GM21447 (cell line): ENCODE data around the gene CHST11.

ENCODE experiments used
- ATAC-seq: cut with Tn5 transposase; IDR thresholded peaks from one replicate; pipeline ENCODE4 v1.9.1; 2021; ENCODE audit not compliant: unreplicated experiment

Gene CHST11

GRCh38 chr12:104577581-104577981 is 120.8 kb downstream of the CHST11 start:
- no peak for ATAC-seq

- no peak for ATAC-seq
Observed at GRCh38 chr12:104578453-104578852, 121.7 kb downstream of the CHST11 start.

GRCh38 chr12:104579718-104580495 is 123.2 kb downstream of the CHST11 start:
- peak; percentile 28 for ATAC-seq

- ATAC-seq, result no peak
Observed at GRCh38 chr12:104581005-104581570, 124.3 kb downstream of the CHST11 start.

- peak; percentile 78 for ATAC-seq
Observed at GRCh38 chr12:104582739-104583138, 126.0 kb downstream of the CHST11 start.

GRCh38 chr12:104583301-104583700 is 126.6 kb downstream of the CHST11 start:
- peak; percentile 68 for ATAC-seq

GRCh38 chr12:104585448-104586055 is 128.8 kb downstream of the CHST11 start:
- ATAC-seq, result no peak

- no peak for ATAC-seq
Observed at GRCh38 chr12:104586351-104586919, 129.7 kb downstream of the CHST11 start.

GRCh38 chr12:104588047-104588920 is 131.5 kb downstream of the CHST11 start:
- ATAC-seq, result no peak

- no peak for ATAC-seq
Observed at GRCh38 chr12:104588921-104589590, 132.3 kb downstream of the CHST11 start.

GRCh38 chr12:104590022-104590421 is 133.3 kb downstream of the CHST11 start:
- ATAC-seq, result no peak

- ATAC-seq, result no peak
Observed at GRCh38 chr12:104591257-104591885, 134.6 kb downstream of the CHST11 start.

GRCh38 chr12:104593482-104593881 is 136.7 kb downstream of the CHST11 start:
- ATAC-seq, result no peak

- no peak for ATAC-seq
Observed at GRCh38 chr12:104596134-104596799, 139.5 kb downstream of the CHST11 start.

GRCh38 chr12:104596898-104597843 is 140.4 kb downstream of the CHST11 start:
- no peak for ATAC-seq

GRCh38 chr12:104598342-104599271 is 141.9 kb downstream of the CHST11 start:
- ATAC-seq, result no peak
